ENCODE results near the gene M6PR.
A peak's percentile ranks its signal among the peaks of the same experiment; 100 is the strongest.

The M6PR gene

GRCh38 chr12:8949342-8950220 is at the start of gene M6PR:
TSS of gene M6PR (minus strand) at chr12:8949645. CDS start at chr12:8946404, 3,241 bp downstream.
- H3K27ac ChIP-seq, result peak within 1 kb of the TSS; percentile 91
- TF ChIP-seq ZFX (IDR thresholded peaks at IDR 0.05; ENCODE audit: borderline replicate concordance) (no peak), CTCF (IDR thresholded peaks at IDR 0.05) (peak; percentile 88)

GRCh38 chr12:8996682-8997405 is 47.4 kb upstream of the M6PR start:
- no peak overlapping the region for H3K27ac ChIP-seq
- no peak for TF ChIP-seq CTCF (IDR thresholded peaks at IDR 0.05)
- TF ChIP-seq ZFX (IDR thresholded peaks at IDR 0.05; ENCODE audit: borderline replicate concordance), result no peak

GRCh38 chr12:8995021-8995775 is 45.8 kb upstream of the M6PR start:
- TF ChIP-seq ZFX (IDR thresholded peaks at IDR 0.05; ENCODE audit: borderline replicate concordance), result no peak
- TF ChIP-seq CTCF (IDR thresholded peaks at IDR 0.05), result no peak
- H3K27ac ChIP-seq, result no peak overlapping the region

GRCh38 chr12:8993827-8994226 is 44.4 kb upstream of the M6PR start:
- TF ChIP-seq ZFX (IDR thresholded peaks at IDR 0.05; ENCODE audit: borderline replicate concordance), result no peak
- TF ChIP-seq CTCF (IDR thresholded peaks at IDR 0.05), result no peak
- no peak overlapping the region for H3K27ac ChIP-seq

- no peak for TF ChIP-seq CTCF (IDR thresholded peaks at IDR 0.05)
- TF ChIP-seq ZFX (IDR thresholded peaks at IDR 0.05; ENCODE audit: borderline replicate concordance), result no peak
- H3K27ac ChIP-seq, result no peak overlapping the region
These were observed 42.2 kb upstream of the M6PR start for GRCh38 chr12:8991371-8992345.

GRCh38 chr12:8989413-8989812 is 40.0 kb upstream of the M6PR start, which contains the start of gene KLRG1:
TSS of gene KLRG1 (plus strand) at chr12:8989546. CDS start at chr12:8989636, 90 bp downstream.
- TF ChIP-seq CTCF (IDR thresholded peaks at IDR 0.05), result no peak
- H3K27ac ChIP-seq, result no peak within 1 kb of the TSS

Measured in 22Rv1 (cell line).